SH-SY5Y (cell line): Measurements from ENCODE around the gene PHACTR3.

Experiments
- GATA2 ChIP-seq: IDR thresholded peaks from 2 replicates; pipeline ENCODE4 v1.6.1; 2011; ENCODE audit warnings: mild to moderate bottlenecking, low read depth, low read length
- GATA3 ChIP-seq: IDR thresholded peaks from 2 replicates; pipeline ENCODE4 v1.6.1; 2011; ENCODE audit warnings: low read depth, mild to moderate bottlenecking, low read length, moderate library complexity

GRCh38 chr20:59780494-59781185 lies 176.3 kb downstream of the PHACTR3 start:
- TF ChIP-seq GATA2 (no peak), GATA3 (no peak)
